Adrenal gland (tissue), 12 donors: ENCODE data around the gene VEZT. TPM values are rescaled to one million over a fixed set of nuclear protein-coding genes. Genes with fewer than 3 reads are reported as not detected.
"Not testable (repeated sequence)": the region's sequence is repeated elsewhere in the genome, so short reads cannot be mapped to it uniquely, and the experiment has no call there.

Experiments
- DNase-seq, 7 donors: peaks; one replicate each; pipeline ENCODE4 v3.0.0-alpha.2; 2019 to 2020
- H3K27ac ChIP-seq, 5 donors: fragments of 200-600 bp; sonication (generic) in 4 of 5; 1 replicate in 3 of 5; 2 replicates in 2 of 5; pipeline versions ENCODE4 v1.5.1 to v1.8.0; 2016 to 2020; ENCODE audit warnings: mild to moderate bottlenecking in 1 of 5
- H3K27me3 ChIP-seq: fragments of 200-600 bp; 2 replicates; pipeline ENCODE4 v1.8.0; 2021
- H3K36me3 ChIP-seq, 2 donors: fragments of 200-600 bp; replicated peaks in 1 of 2; 1 replicate in 1 of 2; 2 replicates in 1 of 2; pipeline versions ENCODE4 v1.5.1 to v1.8.0; 2018 to 2022
- H3K4me1 ChIP-seq, 2 donors: fragments of 200-600 bp; replicated peaks in 1 of 2; 1 replicate in 1 of 2; 2 replicates in 1 of 2; pipeline versions ENCODE4 v1.5.1 to v1.8.0; 2018 to 2021
- H3K4me3 ChIP-seq, 4 donors: fragments of 200-600 bp; sonication (generic) in 3 of 4; one replicate each; pipeline ENCODE4 v1.5.1; 2016 to 2018
- H3K9me3 ChIP-seq, 3 donors: fragments of 200-600 bp; sonication (generic) in 1 of 3; replicated peaks in 1 of 3; 1 replicate in 2 of 3; 2 replicates in 1 of 3; pipeline versions ENCODE4 v1.5.1 to v1.8.0; 2016 to 2021
- CTCF ChIP-seq, 6 experiments: fragments of 450-650 bp in 4 of 6; fragments of 200-600 bp in 2 of 6; sonication (generic) in 1 of 6; IDR thresholded peaks; 1 replicate in 5 of 6; 2 replicates in 1 of 6; pipeline versions ENCODE4 v1.5.1 to v1.8.0; 2016 to 2021; ENCODE audit warnings: antibody characterized with exemption in 6 of 6, mild to moderate bottlenecking in 2 of 6, moderate library complexity in 1 of 6
- POLR2A ChIP-seq, 2 donors: fragments of 450-650 bp; IDR thresholded peaks; one replicate each; pipeline ENCODE4 v1.6.1; 2017; ENCODE audit warnings: antibody characterized with exemption in 2 of 2, mild to moderate bottlenecking in 2 of 2, moderate library complexity in 1 of 2
- WGBS, 4 donors: extraction: QIAGEN DNeasy Blood & Tissue Kit in 2 of 4; methylation state at CpG; one replicate each; pipeline versions ENCODE4 v1.1.5 to v1.1.7; 2013 to 2017; 5-methylcytosine and 5-hydroxymethylcytosine counted together
- intact Hi-C, 2 donors: fragments of 100-400 bp; cut with DNase I; formaldehyde crosslinking; loops; one replicate each; pipeline versions ENCODE4 v1.14.1 to v1.15.0; 2022 to 2023
- polyA plus RNA-seq, 3 donors: library from polyadenylated mRNA; stranded (reverse); fragments of 200-250 nt in 2 of 3; fragments of 350-450 nt in 1 of 3; fragmentation: Illumina TruSeq in 1 of 3; extraction: RNeasy Lipid Tissue Mini Kit (QIAGEN cat#74804) in 1 of 3; gene quantifications; one replicate each; pipeline ENCODE4 v1.2.3, GENCODE V29; 2013 to 2014
- total RNA-seq, 9 donors: library from RNA; depleted of rRNA in 4 of 9; stranded (reverse); fragments of >200 nt in 4 of 9; fragments of 120-200 nt in 1 of 9; fragmentation: NEBNext Ultra II Directional in 1 of 9; extraction: Animal tissue kit (Norgen Biotek cat#: 25700) in 1 of 9; gene quantifications; one replicate each; pipeline versions ENCODE4 v1.1.0 to v1.2.4, GENCODE V29; 2013 to 2023
- donor health status: healthy with polysubstance abuse.
- donor health status: Bipolar disorder and iron deficiency.
- donor health status: DM: yes; HTN: yes; CAD: no.
- donor health status: DM: no; HTN: no; CAD: no.
- donor health status: DM: no; HTN: no; CAD: no.
- donor health status: DM: yes; HTN: yes; CAD: no.

VEZT gene
- total and polyA plus RNA-seq, 12 donors: 34.8 to 189 (median 88.3) TPM

GRCh38 chr12:95323212-95323611, 105.6 kb downstream of the VEZT start:
- no peak for DNase-seq
- intact Hi-C loops: no loop called here
- H3K9me3 ChIP-seq: no peaks in the 10 kb centered on the region
- H3K36me3 ChIP-seq: no peaks in the 10 kb centered on the region
- H3K4me3 ChIP-seq: no peak overlapping the region
- H3K27ac ChIP-seq: no peak overlapping the region
- no peak for TF ChIP-seq CTCF (IDR thresholded peaks at IDR 0.05)
- TF ChIP-seq POLR2A (IDR thresholded peaks at IDR 0.05): no peak
- no peaks in the 10 kb centered on the region for H3K27me3 ChIP-seq
- H3K4me1 ChIP-seq: no peaks in the 10 kb centered on the region

GRCh38 chr12:95324246-95324645, 106.6 kb downstream of the VEZT start:
- peak in 2 of 7 donors; percentile 9 to 11 for DNase-seq
- H3K36me3 ChIP-seq, H3K27ac ChIP-seq, H3K27me3 ChIP-seq, intact Hi-C loops, H3K4me1 ChIP-seq, H3K9me3 ChIP-seq, H3K4me3 ChIP-seq: not testable (repeated sequence)
- WGBS, 4 donors: 72 to 78% (median 74%) methylated on average over 7 of the region's 7 CpGs

- H3K27ac ChIP-seq: no peak overlapping the region
- no peaks in the 10 kb centered on the region for H3K9me3 ChIP-seq
- no peak for DNase-seq
- 92 to 97% (median 95%) methylated on average over 4 of the region's 4 CpGs for WGBS, 4 donors
- intact Hi-C loops: no loop called here
- H3K36me3 ChIP-seq: no peaks in the 10 kb centered on the region
- H3K27me3 ChIP-seq: no peaks in the 10 kb centered on the region
- no peak for TF ChIP-seq POLR2A (IDR thresholded peaks at IDR 0.05)
- no peak overlapping the region for H3K4me3 ChIP-seq
- H3K4me1 ChIP-seq: no peaks in the 10 kb centered on the region
Measured at GRCh38 chr12:95325501-95325900, 107.9 kb downstream of the VEZT start.

- Histone ChIP-seq H3K36me3 (no peaks in the 10 kb centered on the region), H3K4me3 (no peak overlapping the region), H3K4me1 (no peaks in the 10 kb centered on the region), H3K27ac (peak overlapping the region in 1 of 5 donors; percentile 26), H3K27me3 (no peaks in the 10 kb centered on the region), H3K9me3 (no peaks in the 10 kb centered on the region)
- DNase-seq: peak in 1 of 7 donors; percentile 12
- 7 to 18% (median 15%) methylated on average over 1 of the region's 1 CpG for WGBS, 4 donors
- no peak for TF ChIP-seq POLR2A (IDR thresholded peaks at IDR 0.05)
- TF ChIP-seq CTCF (IDR thresholded peaks at IDR 0.05): no peak
- intact Hi-C loops: no loop called here
Measured at GRCh38 chr12:95326445-95326844, 108.8 kb downstream of the VEZT start.

GRCh38 chr12:95326855-95327254, 109.2 kb downstream of the VEZT start:
- WGBS, 4 donors: 74 to 84% (median 81%) methylated on average over 5 of the region's 5 CpGs
- no peak for DNase-seq
- Histone ChIP-seq H3K4me1 (no peaks in the 10 kb centered on the region), H3K27me3 (no peaks in the 10 kb centered on the region), H3K36me3 (no peaks in the 10 kb centered on the region), H3K9me3 (no peaks in the 10 kb centered on the region), H3K27ac (no peak overlapping the region), H3K4me3 (no peak overlapping the region)
- TF ChIP-seq POLR2A (IDR thresholded peaks at IDR 0.05): no peak
- no peak for TF ChIP-seq CTCF (IDR thresholded peaks at IDR 0.05)
- intact Hi-C loops: no loop called here
